Measurements from ENCODE around the gene ITGB2. TPM values are rescaled to one million over a fixed set of nuclear protein-coding genes. Genes with fewer than 3 reads are reported as not detected.
"Not testable (repeated sequence)": the region's sequence is repeated elsewhere in the genome, so short reads cannot be mapped to it uniquely, and the experiment has no call there.

ITGB2 gene
- total RNA-seq, 1 donor from 2014 or later, result 84.5 TPM

DNA sequence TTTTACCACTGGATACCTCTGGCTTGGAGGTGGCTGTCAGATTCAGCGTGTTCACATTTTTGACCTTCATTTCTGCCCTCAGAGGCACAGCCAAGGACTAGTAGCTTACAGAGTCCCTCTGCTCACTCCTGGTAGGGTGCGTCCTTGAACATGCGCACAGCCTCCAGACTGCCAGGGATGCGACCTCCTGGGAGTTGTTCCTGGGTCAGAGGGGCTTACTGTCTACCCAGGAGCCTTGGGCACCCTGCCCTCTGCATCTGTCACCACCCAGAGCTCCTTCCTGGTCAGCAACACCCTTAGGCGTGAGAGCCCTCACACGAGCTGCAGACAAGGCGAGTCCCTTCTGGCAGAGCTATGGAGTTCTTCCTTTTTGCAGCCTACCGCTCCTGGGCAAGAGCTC is 20.9 kb upstream of the ITGB2 start:
- no peak for DNase-seq (ENCODE audit: low spot score)

DNA sequence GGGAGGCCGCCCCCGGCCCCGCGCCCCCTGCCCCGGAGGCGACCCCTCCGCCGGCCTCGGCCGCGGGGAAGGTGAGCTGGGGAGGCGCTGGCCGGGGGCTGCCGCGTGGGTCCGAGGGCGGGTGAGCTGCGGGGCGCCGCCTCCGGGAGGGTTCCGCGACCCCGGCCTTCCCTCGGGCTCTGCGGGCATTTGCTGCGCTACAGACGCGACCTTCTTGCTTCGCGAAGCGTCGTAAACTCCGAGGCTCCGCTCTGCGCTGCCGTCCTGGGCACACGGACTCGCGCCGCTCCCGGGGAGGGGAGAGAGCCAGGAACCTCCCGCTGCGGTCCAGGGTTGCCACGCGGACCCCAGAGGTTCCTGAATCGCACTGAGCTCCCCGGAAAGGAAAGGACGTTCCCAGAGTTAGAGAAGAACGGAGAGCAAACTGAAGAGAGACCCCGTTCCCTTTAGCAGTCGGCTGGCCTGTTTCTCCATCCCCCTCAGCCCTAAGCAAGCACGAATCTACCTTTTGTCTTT is 19.5 kb upstream of the ITGB2 start:
- no peak for DNase-seq (ENCODE audit: low spot score)

DNA sequence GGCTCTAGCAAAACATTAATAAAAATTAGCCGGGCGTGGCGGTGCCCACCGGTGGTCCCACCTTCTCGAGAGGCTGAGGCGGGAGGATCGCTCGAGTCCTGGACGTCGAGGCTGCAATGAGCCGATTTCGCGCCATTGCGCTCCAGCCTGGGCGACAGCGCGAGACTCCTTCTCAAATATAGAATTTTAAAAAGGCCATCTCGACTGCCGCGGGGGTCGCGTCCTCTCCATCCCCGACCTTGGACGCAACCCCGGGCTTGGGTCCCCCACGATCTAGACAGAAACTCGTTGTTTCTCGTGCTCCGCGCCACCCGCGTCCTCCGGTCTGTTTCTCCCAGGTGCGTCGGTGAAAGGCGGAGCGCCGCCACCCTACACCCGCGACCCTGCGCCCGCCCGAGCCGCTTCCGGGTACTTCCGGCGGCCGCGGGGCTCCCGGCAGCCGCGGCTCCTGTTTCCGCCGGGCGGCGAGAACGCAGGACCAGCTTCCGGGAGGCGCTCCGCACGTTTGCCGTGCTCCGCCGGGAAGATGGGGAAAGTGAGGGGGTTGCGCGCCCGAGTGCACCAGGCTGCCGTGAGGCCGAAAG is 18.9 kb upstream of the ITGB2 start, which contains the start of gene SLX9:
TSS of gene SLX9 (plus strand) at position 498 of the 584 bp plus-strand sequence. CDS start at position 527, 29 bp downstream.
- DNase-seq (ENCODE audit: low spot score), result peak; percentile 63

DNA sequence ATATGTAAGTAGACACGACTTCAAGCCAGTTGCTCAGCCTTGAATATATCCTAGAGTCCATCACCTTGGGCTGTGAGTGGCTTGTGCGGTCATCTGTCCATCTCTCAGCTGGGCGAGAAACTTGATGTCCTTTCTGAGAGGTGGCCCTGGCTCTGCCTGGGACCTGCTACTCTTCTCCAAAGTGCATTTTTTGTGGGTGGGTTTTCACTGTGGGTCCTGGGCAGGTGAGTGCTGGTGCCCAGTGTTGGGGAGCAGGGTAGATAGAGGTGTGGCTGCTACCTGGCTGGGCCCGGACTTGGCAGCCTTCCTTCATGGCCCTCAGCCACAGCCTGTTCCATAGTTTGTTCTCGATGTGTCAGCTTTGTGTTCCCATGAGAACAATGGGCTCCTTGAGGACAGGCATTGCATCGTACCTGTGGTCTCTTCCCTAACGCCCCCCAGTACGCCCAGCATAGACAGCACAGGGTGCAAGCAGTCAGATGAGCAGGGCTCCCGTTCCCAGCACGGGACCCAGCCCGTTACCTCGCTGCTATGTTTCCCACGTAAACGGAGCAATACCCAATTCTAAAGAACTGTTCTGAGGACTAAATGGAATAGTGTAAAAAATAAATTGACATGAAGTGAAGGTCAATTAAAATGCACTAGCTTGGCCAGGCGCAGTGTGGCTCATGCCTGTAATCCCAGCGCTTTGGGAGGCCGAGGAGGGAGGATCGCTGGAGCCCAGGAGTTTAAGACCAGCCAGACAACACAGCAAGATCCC is 18.3 kb upstream of the ITGB2 start:
- DNase-seq (ENCODE audit: low spot score), result no peak

DNA sequence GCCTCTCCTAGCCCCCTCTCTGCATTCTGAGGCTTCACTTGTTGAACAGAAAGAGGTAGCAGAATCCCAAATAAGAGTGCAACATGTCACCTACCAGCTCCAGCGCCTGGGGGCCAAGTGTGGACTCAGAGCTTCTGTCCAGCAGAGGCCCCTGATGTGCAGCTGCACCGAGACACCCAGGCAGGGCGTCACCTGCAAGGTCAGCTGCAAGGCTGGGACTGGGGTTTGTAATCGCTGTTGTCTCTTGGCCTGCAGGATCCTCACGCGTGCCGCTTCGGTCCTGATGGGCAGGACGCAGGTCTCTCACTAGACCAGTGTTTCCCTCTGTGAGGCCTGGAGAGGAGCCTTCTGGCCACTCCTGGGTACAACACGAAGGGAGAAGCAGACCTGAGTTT is 14.8 kb upstream of the ITGB2 start:
- DNase-seq (ENCODE audit: low spot score), result no peak

DNA sequence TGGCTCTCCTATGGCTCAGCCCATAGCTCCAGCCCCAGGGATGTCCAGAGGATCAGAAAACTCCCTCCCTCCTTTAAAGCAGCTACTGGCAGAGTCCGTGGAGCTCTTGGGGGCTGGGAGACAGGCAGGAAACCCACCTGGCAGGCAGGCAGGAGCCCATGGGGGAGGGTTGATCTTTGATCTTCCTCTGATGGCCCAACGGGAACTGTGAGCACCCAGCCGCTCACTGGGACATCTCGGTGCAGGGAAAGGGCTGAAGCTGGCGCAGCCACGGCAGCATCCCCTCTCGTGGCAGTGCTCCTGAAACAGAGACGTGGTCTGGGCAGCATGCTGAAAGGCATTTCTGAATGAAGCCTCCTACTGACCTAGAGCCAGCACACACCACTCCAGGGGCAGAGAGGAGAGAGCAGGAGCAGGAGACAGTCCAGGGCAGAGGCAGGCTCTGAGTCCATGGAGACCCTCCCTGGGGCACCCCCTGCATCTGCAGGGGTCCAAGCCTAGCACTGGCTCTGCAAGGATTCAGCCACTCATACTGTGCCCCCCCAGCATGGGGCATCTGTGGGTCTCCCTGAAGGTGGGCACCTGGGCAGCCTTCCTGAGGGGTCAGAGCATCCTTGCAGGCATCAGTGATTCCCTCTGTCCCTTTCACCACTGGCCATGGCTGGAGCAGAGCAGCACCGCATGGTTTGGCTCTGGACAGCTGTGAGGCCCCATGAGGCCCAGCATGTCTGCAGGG is 14.3 kb upstream of the ITGB2 start:
- no peak for DNase-seq (ENCODE audit: low spot score)

DNA sequence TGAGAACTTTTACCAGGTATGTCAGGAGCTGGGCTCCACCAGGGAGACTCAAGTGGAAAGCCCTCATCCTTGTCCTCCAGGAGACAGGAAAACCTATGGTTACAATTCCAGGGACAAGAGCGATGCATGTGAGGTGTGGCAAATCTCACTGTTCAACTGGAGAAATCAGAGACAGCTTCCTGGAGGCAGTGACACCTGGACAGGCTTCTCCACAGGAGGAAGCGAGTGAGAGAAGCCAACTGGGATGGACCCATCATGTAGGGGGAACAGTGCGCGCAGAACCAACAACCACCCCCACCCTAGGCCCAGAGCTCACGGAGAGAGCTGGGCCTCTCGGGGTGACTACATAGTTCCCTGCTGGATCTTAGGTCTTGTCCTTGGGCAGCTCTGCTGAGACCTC is 13.6 kb upstream of the ITGB2 start:
- no peak for DNase-seq (ENCODE audit: low spot score)

DNA sequence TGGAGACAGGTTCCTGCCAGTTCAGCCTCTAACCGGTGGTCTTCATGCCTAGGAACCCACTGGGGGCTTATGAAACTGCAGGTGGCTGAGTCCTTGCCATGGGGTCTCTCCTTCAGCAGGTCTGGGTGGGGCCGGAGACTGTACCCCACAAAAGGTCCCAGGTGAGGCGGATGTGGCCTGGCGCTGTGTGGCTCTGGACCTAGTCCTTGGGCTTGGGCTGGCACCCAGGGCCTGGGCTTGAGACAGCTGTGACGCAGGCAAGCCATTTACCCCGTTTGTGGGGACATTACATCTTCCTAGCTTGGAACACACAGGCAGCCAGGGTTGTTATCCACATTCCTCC is 13.2 kb upstream of the ITGB2 start:
- DNase-seq (ENCODE audit: low spot score), result no peak

DNA sequence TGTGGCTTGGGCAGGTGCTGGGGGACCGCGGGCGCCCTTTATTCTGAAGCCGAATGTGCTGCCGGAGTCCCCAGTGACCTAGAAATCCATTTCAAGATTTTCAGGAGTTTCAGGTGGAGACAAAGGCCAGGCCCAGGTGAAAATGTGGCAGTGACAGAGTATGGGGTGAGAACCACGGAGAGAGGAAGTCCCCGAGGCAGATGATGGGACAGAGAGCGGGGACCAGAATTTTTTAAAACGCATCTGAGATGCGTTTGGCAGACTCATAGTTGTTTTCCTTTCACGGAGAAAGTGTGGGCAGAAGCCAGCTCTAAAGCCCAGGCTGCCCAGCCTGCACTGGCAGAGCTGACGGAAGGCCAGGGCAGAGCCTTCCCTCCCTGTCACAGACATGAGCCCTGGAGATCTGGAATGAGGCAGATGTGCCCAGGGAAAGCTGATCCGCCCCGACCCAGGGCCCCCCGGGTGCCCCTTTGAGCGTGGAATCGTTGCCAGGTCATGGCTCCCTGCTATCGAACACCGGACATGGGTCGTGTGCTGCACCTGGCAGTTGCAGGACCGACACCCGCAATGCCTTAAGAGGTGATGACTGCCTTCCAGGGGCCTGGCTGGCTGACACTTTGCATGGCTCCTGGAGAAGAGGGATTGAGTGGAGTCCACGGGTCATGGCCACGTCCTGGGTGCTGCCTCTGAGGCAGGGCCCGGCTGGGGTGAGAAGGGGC is 12.7 kb upstream of the ITGB2 start:
- DNase-seq (ENCODE audit: low spot score), result no peak

DNA sequence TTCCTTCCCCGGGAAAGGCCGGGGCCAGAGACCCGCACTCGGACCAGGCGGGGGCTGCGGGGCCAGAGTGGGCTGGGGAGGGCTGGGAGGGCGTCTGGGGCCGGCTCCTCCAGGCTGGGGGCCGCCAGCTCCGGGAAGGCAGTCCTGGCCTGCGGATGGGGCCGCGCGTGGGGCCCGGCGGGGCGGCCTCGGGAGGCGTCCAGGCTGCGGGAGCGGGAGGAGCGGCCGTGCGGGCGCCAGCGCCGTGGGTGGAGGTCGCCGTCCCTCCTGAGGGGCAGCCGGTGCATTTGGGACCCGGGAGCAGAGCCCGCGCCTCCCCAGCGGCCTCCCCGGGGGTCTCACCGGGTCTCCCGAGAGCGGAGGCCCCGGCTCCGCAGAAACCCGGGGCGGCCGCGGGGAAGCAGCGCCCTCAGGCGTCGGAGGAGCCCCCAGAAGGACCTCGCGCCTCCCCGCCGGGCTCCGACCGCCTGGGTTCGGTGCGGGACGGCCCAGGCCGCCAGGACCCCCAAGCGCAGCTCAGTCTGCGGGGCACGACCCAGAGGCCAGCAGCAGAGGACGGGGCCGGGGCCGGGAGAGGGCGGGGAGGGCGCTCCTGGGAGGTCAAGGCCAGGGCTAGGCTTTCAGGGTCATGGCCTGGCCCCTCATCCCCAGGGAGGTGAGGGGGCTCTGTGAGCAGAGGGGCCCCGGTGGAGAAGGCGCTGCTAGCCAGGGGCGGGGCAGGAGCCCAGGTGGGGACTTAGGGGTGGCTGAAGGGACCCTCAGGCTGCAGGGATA is 11.9 kb upstream of the ITGB2 start:
- no peak for DNase-seq (ENCODE audit: low spot score)

DNA sequence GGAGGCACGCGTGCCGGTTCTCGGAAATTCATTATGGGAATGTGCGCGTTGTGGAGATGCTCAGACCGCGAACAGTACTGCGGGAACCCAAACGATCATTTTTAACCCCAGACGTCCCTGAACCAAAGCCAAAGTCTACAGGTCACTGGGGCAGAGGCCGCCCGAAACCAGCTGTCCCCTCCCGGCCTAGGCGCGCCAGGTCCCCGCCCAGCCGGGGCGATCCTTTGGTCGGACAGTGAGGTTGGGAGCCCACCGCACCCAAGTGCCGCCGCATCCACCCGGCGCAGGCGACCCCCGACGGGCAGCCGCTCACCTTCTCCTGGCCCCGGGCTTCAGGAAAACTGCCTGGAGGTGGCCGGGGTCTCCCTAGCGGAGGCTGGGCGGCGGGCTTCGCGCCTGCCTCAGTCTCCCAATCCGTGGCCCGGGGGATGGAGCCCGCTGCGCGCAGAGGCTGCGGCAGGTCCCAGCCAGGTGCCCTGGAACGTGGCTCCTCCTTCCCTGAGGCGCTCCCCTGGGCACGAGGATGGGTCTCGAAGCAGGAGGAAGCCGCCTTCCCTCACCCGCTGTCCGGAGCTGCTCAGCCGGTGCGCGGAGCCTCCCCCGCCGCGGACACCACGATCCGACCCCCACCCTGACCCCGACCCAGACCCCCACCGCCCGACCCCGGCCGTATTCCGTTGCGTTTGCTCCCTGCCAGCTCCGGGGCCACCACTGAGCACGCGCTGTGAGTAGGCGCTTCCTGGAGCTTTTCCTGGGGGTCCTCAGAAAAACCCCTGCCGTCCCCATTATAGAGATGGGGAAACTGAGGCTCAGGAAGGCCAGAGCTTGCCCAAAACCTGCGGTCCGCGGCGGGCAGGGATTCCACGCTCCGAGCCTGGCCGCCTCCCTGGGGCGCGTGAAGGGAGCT is 11.1 kb upstream of the ITGB2 start:
- no peak for DNase-seq (ENCODE audit: low spot score)

DNA sequence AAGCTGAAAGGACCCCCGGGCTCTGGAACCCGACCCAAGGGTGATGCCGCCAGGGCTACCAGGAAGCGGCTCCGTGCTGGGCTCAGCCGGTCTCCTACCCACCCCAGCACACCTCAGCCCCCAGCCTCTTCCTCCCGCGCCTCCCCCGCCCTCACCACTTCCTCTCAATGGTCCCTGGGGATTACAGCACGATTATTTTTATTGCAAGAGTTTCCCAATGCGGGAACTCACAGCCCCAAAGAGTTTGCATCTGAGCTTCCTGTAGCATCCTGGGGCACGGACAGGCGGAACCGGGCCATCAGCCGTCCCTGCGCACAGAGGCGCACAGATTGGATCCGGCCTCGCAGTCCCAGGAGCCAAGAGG is 10.4 kb upstream of the ITGB2 start:
- DNase-seq (ENCODE audit: low spot score), result no peak

DNA sequence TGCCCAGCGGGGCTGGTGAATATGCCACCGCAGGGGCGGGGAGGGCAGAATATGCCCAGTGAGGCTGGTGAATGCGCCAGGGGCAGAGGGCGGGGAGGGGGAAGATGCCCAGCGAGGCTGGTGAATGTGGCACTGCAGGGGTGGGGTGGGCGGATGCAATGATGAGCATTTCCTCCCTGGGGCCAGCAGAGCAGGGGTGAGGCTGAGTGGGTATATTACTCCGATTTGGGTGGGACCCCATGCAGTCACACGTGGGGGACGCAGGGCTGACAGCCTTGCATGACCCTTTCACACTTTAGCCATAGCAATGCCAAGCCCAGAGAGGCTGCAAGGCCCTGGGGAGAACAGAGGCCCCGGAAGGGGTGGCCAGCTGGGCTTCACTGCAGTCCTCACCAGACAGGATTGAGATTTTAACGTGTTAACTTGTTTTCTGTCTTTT is 9.9 kb upstream of the ITGB2 start:
- no peak for DNase-seq (ENCODE audit: low spot score)

DNA sequence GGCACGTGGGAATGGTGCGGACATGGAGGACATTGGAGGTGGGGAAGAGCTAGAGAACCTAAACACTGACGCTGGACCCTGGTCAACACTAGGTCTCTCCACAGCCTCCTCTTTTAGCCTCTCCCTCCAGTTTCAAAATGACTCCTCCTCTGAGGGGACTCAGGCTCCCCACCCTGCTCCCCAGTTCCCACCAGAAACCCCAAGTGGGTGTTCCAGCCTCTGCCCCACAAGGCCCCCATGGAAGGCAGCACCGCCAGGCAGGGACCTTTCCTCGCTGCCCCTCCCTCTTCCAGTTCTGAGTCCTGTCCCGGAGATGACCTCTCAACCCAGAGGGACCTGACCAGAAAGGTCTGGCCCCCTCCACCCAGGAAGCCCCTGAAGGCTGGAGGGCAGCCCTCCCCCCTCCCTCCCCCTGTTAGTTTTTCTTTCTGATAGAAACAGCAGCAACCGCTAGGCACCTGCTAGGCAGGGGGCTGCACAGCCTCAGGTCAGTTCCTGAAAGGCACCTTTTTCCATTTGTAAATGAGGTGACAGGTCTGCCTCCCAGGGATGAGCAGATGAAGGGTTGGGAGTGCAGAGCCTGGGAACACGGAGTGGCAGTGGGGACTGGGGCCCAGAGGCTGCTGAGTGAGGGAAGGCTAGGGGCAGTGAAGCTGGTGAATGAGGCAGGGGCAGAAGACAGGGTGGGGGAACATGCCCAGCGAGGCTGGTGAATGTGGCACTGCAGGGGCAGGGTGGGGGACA is 9.3 kb upstream of the ITGB2 start:
- DNase-seq (ENCODE audit: low spot score), result no peak

DNA sequence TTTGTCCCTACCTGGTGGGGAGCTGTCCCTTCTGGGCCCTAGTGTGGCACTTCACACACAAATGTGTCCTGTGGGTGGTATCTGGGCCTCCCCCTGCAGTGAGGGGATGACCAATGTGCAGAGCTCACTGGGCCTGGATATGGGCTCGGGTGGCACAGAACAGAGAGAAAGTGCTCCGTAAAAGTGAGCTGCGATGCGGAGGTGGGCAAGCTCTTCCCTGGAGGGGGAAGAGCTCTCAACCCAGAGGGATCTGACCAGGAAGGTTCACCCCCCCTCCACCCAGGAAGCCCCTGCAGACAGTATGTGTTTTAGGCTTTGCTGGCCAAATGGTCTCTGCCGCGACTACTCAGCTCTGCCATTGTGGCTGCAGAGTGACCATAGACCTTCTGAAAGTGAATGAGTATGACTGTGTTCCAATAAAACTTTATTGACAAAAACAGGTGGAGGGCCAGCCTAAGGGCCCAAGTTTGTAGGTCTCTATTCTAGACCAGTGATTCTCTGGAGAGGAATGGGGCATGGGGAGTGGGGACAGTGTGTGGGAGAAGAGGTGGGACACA is 8.6 kb upstream of the ITGB2 start:
- DNase-seq (ENCODE audit: low spot score), result no peak

DNA sequence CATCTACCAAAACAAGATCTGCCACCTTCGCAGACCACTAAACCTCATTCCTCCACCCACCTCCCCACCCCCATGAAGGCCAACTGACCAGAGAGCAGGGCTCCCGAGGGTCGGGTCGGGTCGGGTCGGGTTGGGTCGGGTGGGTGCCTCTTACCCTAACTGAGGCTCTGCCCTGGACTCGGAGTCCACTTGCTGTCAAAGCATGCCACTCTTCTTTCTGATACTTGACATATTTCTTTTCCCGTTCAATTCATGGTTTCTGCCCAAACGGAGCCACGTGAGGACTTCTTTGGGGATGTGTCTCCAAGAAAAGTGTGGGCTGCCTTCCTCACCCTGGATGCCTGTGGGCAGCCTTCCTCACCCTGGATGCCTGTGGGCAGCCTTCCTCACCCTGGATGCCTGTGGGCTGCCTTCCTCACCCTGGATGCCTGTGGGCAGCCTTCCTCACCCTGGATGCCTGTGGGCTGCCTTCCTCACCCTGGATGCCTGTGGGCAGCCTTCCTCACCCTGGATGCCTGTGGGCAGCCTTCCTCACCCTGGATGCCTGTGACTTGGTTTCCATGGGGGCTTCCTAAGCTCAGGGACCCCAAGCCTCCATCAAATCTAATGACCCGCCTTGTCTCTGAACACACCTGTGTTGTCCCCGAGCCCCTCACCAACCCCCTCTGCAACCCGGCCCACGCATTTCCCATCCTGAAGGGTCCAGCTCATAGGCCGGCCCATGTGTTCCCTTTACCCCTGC is 8.0 kb upstream of the ITGB2 start:
- not testable (repeated sequence) for DNase-seq (ENCODE audit: low spot score)

DNA sequence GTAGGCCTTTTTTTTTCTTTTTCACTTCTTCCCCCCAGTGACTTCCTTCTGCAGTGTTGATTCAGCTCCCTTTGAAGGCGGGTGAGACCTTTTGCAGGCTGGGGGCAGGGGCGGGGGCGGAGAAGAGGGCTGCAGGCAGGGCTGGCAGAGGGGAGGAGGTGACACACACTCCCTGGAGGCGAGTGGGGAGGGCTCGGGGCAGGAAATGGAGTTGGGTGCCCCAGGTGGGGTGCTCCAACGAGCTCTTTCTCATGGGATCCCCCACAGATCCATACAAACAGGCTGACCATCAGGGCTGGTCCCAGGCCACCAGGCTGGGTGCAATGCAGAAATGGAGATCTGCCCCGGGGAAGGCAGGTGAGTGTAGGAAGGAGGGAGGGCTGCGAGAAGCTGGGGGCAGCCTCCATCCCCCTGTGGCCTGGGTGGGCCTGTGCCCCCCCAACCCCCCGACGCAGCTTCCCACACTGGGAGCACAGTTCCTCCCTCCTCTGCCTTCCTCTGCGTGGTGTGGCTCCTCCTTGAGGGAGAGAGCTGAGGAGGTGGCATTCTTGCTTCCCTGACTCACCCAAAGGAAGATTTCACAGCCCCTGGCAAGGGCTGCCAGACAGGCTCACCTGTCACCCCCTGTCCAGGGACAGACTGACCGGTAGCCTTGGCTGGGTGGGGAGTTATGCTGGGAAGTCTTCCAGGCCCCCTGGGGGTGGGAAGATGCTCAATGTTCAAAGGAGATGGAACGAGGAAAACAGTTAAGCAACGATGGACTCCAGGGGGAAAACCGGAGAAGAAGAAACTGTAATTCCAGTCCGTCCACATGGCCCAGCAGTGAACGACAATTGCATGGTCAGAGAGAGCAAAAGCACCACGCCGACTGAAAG is 7.1 kb upstream of the ITGB2 start:
- peak; percentile 59 for DNase-seq (ENCODE audit: low spot score)

DNA sequence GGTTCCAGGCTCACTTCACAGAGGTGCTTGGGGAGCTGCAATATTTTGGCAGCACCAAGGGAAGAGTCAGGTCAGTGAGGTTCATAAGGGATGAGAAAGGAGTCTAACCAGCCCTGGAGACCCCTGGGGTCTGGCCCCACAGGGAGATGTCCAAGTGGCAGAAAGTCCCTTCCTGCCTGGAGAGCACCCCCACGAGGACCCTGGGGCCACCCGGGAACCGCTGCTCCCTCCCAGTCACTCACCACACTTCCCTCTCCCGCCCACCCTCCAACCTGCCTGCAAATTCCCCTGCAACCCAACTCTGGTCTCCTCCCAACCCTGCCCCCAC is 6.5 kb upstream of the ITGB2 start:
- no peak for DNase-seq (ENCODE audit: low spot score)

All from mucosa of gallbladder (tissue), 1 donor.